HepG2 (cell line): ENCODE results near the gene NOTUM. TPM values are rescaled to one million over a fixed set of nuclear protein-coding genes. Genes with fewer than 3 reads are reported as not detected.
A peak's percentile ranks its signal among the peaks of the same experiment; 100 is the strongest.

Experiments used
- AHDC1 ChIP-seq: sonication (generic); formaldehyde crosslinking; IDR thresholded peaks from 2 replicates; pipeline ENCODE4 v1.5.1; 2020; ENCODE audit warnings: mild to moderate bottlenecking, missing genetic modification reagents, borderline replicate concordance
- BCL6 ChIP-seq: IDR thresholded peaks from 2 replicates; pipeline ENCODE4 v1.6.1; 2016; ENCODE audit warnings: missing genetic modification reagents, missing compliant biosample characterization
- CEBPB ChIP-seq: IDR thresholded peaks from 2 replicates; pipeline ENCODE4 v1.6.1; 2011; ENCODE audit warnings: low read depth, low read length, improper control_type of control experiment, borderline replicate concordance
- JARID2 ChIP-seq: sonication (generic); formaldehyde crosslinking; IDR thresholded peaks from 2 replicates; pipeline ENCODE4 v1.8.1; 2023; ENCODE audit warnings: missing genetic modification reagents, inconsistent platforms; ENCODE audit not compliant: insufficient replicate concordance
- MBD4 ChIP-seq: IDR thresholded peaks from 2 replicates; pipeline ENCODE4 v1.6.1; 2012; ENCODE audit warnings: low read length, inconsistent platforms, borderline replicate concordance
- MED8 ChIP-seq: sonication (generic); formaldehyde crosslinking; IDR thresholded peaks from 2 replicates; pipeline ENCODE4 v1.8.1; 2023; ENCODE audit warnings: mild to moderate bottlenecking, missing genetic modification reagents; ENCODE audit not compliant: insufficient replicate concordance
- MEIS1 ChIP-seq: sonication (generic); formaldehyde crosslinking; IDR thresholded peaks from 2 replicates; pipeline ENCODE4 v1.9.0; 2021; ENCODE audit warnings: mild to moderate bottlenecking, missing genetic modification reagents, moderate library complexity, borderline replicate concordance
- MLX ChIP-seq: IDR thresholded peaks from 2 replicates; pipeline ENCODE4 v1.6.1; 2016
- MYPOP ChIP-seq: sonication (generic); formaldehyde crosslinking; IDR thresholded peaks from 2 replicates; pipeline ENCODE4 v1.8.1; 2023; ENCODE audit warnings: mild to moderate bottlenecking, moderate library complexity, missing genetic modification reagents
- NFE2L2 ChIP-seq: fragments of 150-350 bp; IDR thresholded peaks from 2 replicates; pipeline ENCODE4 v1.6.1; 2014; ENCODE audit warnings: low read length
- NFYC ChIP-seq: IDR thresholded peaks from 2 replicates; pipeline ENCODE4 v1.6.1; 2016; ENCODE audit warnings: missing genetic modification reagents, missing compliant biosample characterization
- SP4 ChIP-seq: sonication (generic); formaldehyde crosslinking; IDR thresholded peaks from 2 replicates; pipeline ENCODE4 v1.8.1; 2023; ENCODE audit warnings: mild to moderate bottlenecking, missing genetic modification reagents
- SP5 ChIP-seq: IDR thresholded peaks from 2 replicates; pipeline ENCODE4 v1.6.1; 2016; ENCODE audit warnings: low read depth, borderline replicate concordance
- TCF7L2 ChIP-seq: IDR thresholded peaks from 2 replicates; pipeline ENCODE4 v1.6.1; 2011; ENCODE audit warnings: mild to moderate bottlenecking, low read depth, low read length, moderate library complexity
- ZNF562 ChIP-seq: sonication (generic); formaldehyde crosslinking; IDR thresholded peaks from 2 replicates; pipeline ENCODE4 v1.8.0; 2022; ENCODE audit warnings: missing genetic modification reagents, borderline replicate concordance
- ZNF747 ChIP-seq: sonication (generic); formaldehyde crosslinking; IDR thresholded peaks from 2 replicates; pipeline ENCODE4 v1.8.1; 2023; ENCODE audit warnings: missing genetic modification reagents, mild to moderate bottlenecking, borderline replicate concordance
- polyA plus RNA-seq, 8 experiments: library from polyadenylated mRNA; depleted of rRNA in 3 of 8; stranded (reverse) in 7 of 8; unstranded in 1 of 8; fragments of >200 nt; fragmentation: Illumina TruSeq in 4 of 8; extraction: Trizol in 4 of 8; gene quantifications; 2 replicates each; pipeline versions ENCODE4 v1.2.1 to v1.2.3, GENCODE V29; 2011 to 2016; ENCODE audit warnings: low read depth in 4 of 8, missing spikeins in 1 of 8, mixed read lengths in 1 of 8; ENCODE audit not compliant: insufficient read depth in 1 of 8
- total RNA-seq, 5 experiments: library from RNA; depleted of rRNA; stranded (reverse); fragments of >200 nt; fragmentation: Illumina TruSeq; extraction: Trizol; gene quantifications; 2 replicates each; pipeline ENCODE4 v1.2.3, GENCODE V29; 2016; ENCODE audit warnings: low read depth in 1 of 5

The NOTUM gene
- total and polyA plus RNA-seq, 2 of the 13 experiments (the other 11 are each of a cell fraction or from before 2014, with no cell fraction given): 150 to 160 TPM

GRCh38 chr17:81977211-81977808 lies 16.3 kb upstream of the NOTUM start, which contains the start of gene ASPSCR1 (continued):
- no peak for TF ChIP-seq CEBPB
- TF ChIP-seq NFE2L2: no peak
- TF ChIP-seq MBD4: no peak
- no peak for TF ChIP-seq AHDC1 (CRISPR knock-in tag)
- peak; percentile 99 for TF ChIP-seq SP4
- peak; percentile 57; the same call in 1 of the 2 replicates for TF ChIP-seq ZNF747
- TF ChIP-seq TCF7L2: no peak
- no peak for TF ChIP-seq BCL6 (CRISPR knock-in tag)
- TF ChIP-seq MYPOP: no peak
- peak; percentile 89 for TF ChIP-seq SP5 (CRISPR knock-in tag)
- no peak; the same call in 1 of the 2 replicates for TF ChIP-seq MLX (CRISPR knock-in tag)
- TF ChIP-seq NFYC (CRISPR knock-in tag): no peak; the same call in 1 of the 2 replicates
- TF ChIP-seq MEIS1 (CRISPR knock-in tag): no peak; the same call in 1 of the 2 replicates
- TF ChIP-seq JARID2 (CRISPR knock-in tag): no peak
- peak; percentile 67 for TF ChIP-seq MED8 (CRISPR knock-in tag)
- no peak for TF ChIP-seq ZNF562 (CRISPR knock-in tag)
